BJ (cell line): ENCODE measurements around the gene OR2AG2. TPM values are rescaled to one million over a fixed set of nuclear protein-coding genes. Genes with fewer than 3 reads are reported as not detected.

Source experiments
- CTCF ChIA-PET: fragments of 350-600 bp; formaldehyde crosslinking; extraction: SDS; loops from one replicate; lab custom pipeline; 2021; ENCODE audit warnings: antibody characterized with exemption, inconsistent platforms; lab: Yijun Ruan, JAX
- POLR2A ChIA-PET: fragments of 300-600 bp; sonication (Branson Sonifier 250); formaldehyde crosslinking; extraction: SDS; loops from one replicate; lab custom pipeline; 2021; ENCODE audit warnings: antibody characterized with exemption; lab: Charles Lee
- DNase-seq: peaks from one replicate; pipeline ENCODE4 v3.0.0-alpha.2; 2011; ENCODE audit warnings: low read depth
- H3K27me3 ChIP-seq: 2 replicates; pipeline ENCODE4 v1.6.0; 2011; ENCODE audit warnings: low read length; ENCODE audit not compliant: control insufficient read depth, insufficient read depth
- H3K36me3 ChIP-seq: 2 replicates; pipeline ENCODE4 v1.5.1; 2011; ENCODE audit warnings: low read length; ENCODE audit not compliant: control insufficient read depth, insufficient read depth
- H3K4me3 ChIP-seq: 2 replicates; pipeline ENCODE4 v1.5.1; 2011; ENCODE audit warnings: low read depth, mild to moderate bottlenecking, control low read depth, low read length
- polyA plus RNA-seq: library from polyadenylated mRNA; depleted of rRNA; stranded (reverse); fragments of >200 nt; gene quantifications from 2 replicates; pipeline ENCODE4 v1.2.3, GENCODE V29; 2011
- TF ChIP-seq, protein P1 (sequence below): IDR thresholded peaks from 2 replicates; pipeline ENCODE4 v1.5.1; 2011; ENCODE audit warnings: low read depth, mild to moderate bottlenecking, control low read depth, inconsistent platforms, low read length, moderate library complexity; ENCODE audit not compliant: insufficient read depth

OR2AG2 gene
- polyA plus RNA-seq, 1 experiment: 0.60 TPM

DNA sequence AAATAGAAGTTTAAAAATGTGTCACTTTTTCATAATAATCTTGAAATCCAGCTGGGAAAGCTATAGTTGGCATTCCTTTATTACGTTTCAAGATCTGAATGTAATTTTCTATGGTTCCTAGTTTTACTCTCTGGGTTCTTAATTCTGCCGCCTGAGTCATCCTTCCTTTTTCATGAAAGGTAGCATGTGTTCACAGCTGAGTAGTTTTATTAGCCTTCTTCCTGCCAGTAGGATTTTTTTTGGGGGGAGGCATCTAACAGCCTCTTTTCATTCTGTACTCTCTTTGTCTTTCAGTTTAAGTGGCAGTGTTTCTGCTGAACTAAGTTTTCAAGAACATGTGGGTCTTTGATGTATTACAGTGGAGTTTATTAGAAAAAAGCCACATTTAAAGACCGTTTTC, 36.5 kb downstream of the OR2AG2 start:
- CTCF ChIA-PET: interaction anchor here (0.9 to 11.2 kb wide), 2 partner anchors 10 to 22 kb away, joined by 3 to 110 read pairs; no protein-coding TSS in a partner anchor

GRCh38 chr11:6734616-6735015, 37.2 kb downstream of the OR2AG2 start:
- no peaks in the 10 kb centered on the region for H3K36me3 ChIP-seq
- H3K27me3 ChIP-seq: no peaks in the 10 kb centered on the region
- POLR2A ChIA-PET: no interaction called here
- H3K4me3 ChIP-seq: no peak overlapping the region
- DNase-seq: no peak
- TF ChIP-seq, protein P1, sequence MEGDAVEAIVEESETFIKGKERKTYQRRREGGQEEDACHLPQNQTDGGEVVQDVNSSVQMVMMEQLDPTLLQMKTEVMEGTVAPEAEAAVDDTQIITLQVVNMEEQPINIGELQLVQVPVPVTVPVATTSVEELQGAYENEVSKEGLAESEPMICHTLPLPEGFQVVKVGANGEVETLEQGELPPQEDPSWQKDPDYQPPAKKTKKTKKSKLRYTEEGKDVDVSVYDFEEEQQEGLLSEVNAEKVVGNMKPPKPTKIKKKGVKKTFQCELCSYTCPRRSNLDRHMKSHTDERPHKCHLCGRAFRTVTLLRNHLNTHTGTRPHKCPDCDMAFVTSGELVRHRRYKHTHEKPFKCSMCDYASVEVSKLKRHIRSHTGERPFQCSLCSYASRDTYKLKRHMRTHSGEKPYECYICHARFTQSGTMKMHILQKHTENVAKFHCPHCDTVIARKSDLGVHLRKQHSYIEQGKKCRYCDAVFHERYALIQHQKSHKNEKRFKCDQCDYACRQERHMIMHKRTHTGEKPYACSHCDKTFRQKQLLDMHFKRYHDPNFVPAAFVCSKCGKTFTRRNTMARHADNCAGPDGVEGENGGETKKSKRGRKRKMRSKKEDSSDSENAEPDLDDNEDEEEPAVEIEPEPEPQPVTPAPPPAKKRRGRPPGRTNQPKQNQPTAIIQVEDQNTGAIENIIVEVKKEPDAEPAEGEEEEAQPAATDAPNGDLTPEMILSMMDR: no peak
- CTCF ChIA-PET: interaction anchor here (0.9 to 11.2 kb wide), 2 partner anchors 11 to 22 kb away, joined by 3 to 110 read pairs; no protein-coding TSS in a partner anchor

More for the DNA sequence above, 36.5 kb downstream of the OR2AG2 start:
- Histone ChIP-seq H3K27me3 (no peaks in the 10 kb centered on the region), H3K36me3 (no peaks in the 10 kb centered on the region), H3K4me3 (no peak overlapping the region)
- TF ChIP-seq, protein P1: no peak
- POLR2A ChIA-PET: interaction anchor here (0.6 kb wide), 1 partner anchor 285 kb away, joined by 4 read pairs; the partner anchor contains the start of genes NLRP14 and ZNF214
- DNase-seq: no peak

DNA sequence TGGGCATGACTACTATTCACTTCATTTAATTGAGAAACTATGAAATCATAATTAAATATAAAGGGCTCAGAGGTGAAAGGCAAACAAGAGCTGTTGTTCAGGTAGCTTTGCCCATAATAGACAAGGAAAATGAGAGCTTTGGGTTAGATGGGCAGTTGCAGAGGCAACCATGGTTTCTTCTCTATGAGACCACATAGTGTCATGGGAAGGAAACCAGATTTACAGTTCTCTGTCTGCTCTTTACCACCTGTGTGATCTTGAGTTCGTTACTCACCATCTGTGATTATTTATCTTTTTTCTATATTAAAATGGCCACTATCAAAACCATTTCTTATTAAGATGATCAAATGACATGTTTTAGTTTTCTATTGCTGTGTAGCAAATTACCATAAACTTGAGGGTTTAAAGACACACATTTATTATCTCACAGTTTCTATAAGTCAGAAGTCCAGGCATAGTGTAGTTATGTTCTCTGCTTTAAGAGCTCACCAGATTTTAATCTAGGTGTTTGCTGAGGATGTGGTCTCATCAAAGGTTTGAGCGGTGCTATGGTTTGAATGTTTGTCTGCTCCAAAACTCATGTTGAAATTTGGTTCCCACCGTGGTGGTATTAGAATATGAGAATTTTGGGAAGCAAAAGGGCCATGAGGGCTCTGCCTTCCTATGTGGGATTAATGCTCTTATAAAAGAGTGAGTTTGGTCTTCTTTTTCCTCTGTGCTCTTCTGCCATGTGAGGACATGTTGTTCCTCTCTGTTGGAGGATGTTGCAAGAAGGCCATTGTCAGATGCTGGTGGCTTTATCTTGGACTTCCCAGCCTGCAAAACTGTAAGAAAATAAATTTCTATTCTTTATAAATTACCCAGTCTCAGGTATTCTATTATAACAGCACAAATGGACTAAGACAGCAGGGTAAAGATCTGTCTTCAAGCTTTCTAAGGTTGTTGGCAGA, 38.2 kb downstream of the OR2AG2 start:
- 0 out of 2 replicates have a peak, but pooled peaks cover under 1% of the 10 kb centered on the region for H3K27me3 ChIP-seq
- H3K36me3 ChIP-seq: no peaks in the 10 kb centered on the region
- DNase-seq: no peak
- H3K4me3 ChIP-seq: no peak overlapping the region
- TF ChIP-seq, protein P1: no peak
- ChIA-PET POLR2A (no interaction called here), CTCF (interaction anchor here (11.2 kb wide), 1 partner anchor 23 kb away, joined by 110 read pairs; no protein-coding TSS in a partner anchor)

DNA sequence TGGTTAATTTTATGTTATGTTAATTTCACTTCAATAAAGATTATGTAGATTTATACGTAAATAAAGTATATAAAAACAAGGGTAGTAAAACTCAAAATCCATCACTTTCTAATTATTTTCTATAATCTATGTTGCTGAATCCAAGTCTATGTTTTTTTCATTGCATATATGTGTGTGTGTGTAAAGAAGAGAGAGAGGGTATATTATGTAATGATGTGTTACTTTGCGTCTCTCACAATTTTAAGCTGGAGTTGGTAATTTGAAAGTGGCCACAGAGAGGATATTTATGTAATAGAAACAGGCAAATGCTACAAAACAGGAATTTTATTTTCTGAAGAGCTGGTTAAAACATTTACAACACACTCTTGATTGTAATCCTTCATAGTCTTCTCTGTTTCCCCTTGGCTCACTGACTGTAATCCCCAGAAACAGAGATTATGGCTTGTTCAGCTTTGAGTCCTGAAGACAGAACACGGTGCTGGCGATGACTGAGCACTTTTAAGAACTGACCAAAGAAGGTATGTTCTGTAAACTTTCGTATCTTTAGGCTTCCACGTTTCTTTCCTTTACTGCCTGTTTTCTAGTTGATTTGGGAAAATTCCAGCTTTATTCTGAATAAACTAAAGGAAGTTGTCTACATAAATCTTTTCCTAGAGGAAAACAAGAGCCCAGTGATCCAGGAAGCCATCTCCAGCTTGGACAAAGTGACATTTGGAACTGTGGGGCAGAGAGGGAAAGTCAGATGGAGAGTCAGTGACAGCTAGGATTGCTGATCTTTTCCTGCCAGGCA, 43.6 kb downstream of the OR2AG2 start:
- DNase-seq: no peak
- Histone ChIP-seq H3K27me3 (0 out of 2 replicates have a peak, but pooled peaks cover 4% of the 10 kb centered on the region), H3K4me3 (no peak overlapping the region), H3K36me3 (no peaks in the 10 kb centered on the region)
- ChIA-PET POLR2A (no interaction called here), CTCF (interaction anchor here (0.6 to 2.6 kb wide), 3 partner anchors 22 to 833 kb away, joined by 3 to 7 read pairs (median 3); no protein-coding TSS in a partner anchor)
- TF ChIP-seq, protein P1: no peak
